AG09309 (cell line): Measurements from ENCODE around the gene NUPR1.
"Not testable (repeated sequence)": the region's sequence is repeated elsewhere in the genome, so short reads cannot be mapped to it uniquely, and the experiment has no call there.

Source experiments
- DNase-seq: peaks from one replicate; pipeline ENCODE4 v3.0.0-alpha.2; 2010; ENCODE audit warnings: low read depth
- H3K4me3 ChIP-seq: 2 replicates; pipeline ENCODE4 v1.5.1; 2011; ENCODE audit warnings: mild to moderate bottlenecking, low read depth, low read length, moderate library complexity; ENCODE audit not compliant: control insufficient read depth
- CTCF ChIP-seq: IDR thresholded peaks from 2 replicates; pipeline ENCODE4 v1.5.1; 2011; ENCODE audit warnings: mild to moderate bottlenecking, low read depth, low read length, inconsistent platforms; ENCODE audit not compliant: insufficient read depth, control insufficient read depth; ENCODE audit errors: missing control alignments

The NUPR1 gene

GRCh38 chr16:28503470-28504259 is 35.1 kb downstream of the NUPR1 start:
- TF ChIP-seq CTCF: no peak
- DNase-seq: no peak
- no peak overlapping the region for H3K4me3 ChIP-seq

GRCh38 chr16:28502290-28502689 is 36.5 kb downstream of the NUPR1 start:
- no peak for DNase-seq
- TF ChIP-seq CTCF: no peak
- no peak overlapping the region for H3K4me3 ChIP-seq

GRCh38 chr16:28501258-28502232 is 37.2 kb downstream of the NUPR1 start:
- no peak overlapping the region for H3K4me3 ChIP-seq
- DNase-seq: no peak

GRCh38 chr16:28500476-28501180 is 38.1 kb downstream of the NUPR1 start:
- not testable (repeated sequence) for H3K4me3 ChIP-seq, DNase-seq

More at GRCh38 chr16:28501258-28502232, 37.2 kb downstream of the NUPR1 start:
- no peak for TF ChIP-seq CTCF

GRCh38 chr16:28499854-28500253 is 38.9 kb downstream of the NUPR1 start:
- H3K4me3 ChIP-seq: no peak overlapping the region
- TF ChIP-seq CTCF: no peak
- DNase-seq: no peak

- no peak for TF ChIP-seq CTCF
- no peak overlapping the region for H3K4me3 ChIP-seq
- no peak for DNase-seq
Measured at GRCh38 chr16:28498666-28499381, 40.0 kb downstream of the NUPR1 start.
